ENCODE data around the gene UNC79.

DNA sequence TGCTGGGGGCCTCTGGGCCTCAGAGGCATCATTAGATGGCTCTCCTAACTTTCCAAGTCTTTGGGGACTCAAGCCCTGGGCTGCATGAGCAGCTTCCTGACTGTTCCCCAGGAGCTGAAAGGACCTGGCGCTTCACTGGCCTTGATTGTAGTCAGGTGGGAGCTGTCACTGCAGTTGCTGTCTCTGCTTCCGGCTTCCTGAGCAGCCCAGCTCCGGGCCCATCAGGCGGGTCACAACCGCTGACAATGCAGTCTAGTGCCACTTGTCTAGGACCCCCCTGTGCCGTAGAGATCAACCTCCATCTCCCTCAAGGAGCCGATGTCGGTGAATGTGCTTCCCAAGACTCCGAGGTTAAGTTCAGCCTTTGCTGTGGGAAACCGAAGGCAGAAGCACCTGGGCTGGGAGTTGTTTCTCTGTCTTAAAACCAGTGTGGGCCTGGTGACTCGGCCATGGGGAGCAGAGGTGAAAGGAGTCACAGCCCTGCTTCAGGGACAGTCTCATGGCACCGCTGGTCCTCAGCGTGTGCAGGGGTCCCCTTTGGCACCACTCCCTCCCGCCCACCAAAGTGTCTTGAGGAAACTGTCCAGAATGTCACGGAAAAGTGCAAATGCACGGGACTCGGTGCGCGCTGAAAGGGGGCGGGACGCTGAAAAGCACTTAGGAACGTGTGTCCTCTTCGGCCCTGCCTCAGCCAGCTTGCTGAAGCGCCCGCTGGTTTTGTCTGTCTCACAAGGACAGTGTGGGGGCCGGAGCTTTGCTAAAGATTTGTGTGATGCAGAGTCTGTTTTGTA, 312.7 kb downstream of the UNC79 start:
- TF ChIP-seq EZH2 (IDR thresholded peaks at IDR 0.05; ENCODE audit: insufficient read depth, poor library complexity, severe bottlenecking) (no peak), EZH2phosphoT487 (IDR thresholded peaks at IDR 0.05; ENCODE audit: insufficient read depth, low read depth) (no peak)
